ENCODE measurements around the gene FHL1. TPM values are rescaled to one million over a fixed set of nuclear protein-coding genes. Genes with fewer than 3 reads are reported as not detected.

Gene FHL1
- total RNA-seq, 1 experiment from 2014 or later, result 20.0 TPM

- CTCF ChIA-PET, result interaction anchor here (0.9 kb wide), 1 partner anchor 128 kb away, joined by 3 read pairs; no protein-coding TSS in a partner anchor
These were observed 9.3 kb downstream of the FHL1 start for GRCh38 chrX:136156560-136157117.

More at GRCh38 chrX:136156560-136157117, 9.3 kb downstream of the FHL1 start:
- no peaks in the 10 kb centered on the region for H3K4me1 ChIP-seq (ENCODE audit: control insufficient read depth in 1 of 2, insufficient read depth in 2 of 2, low read length in 2 of 2)
- no peak overlapping the region for H2AFZ ChIP-seq (ENCODE audit: low read depth, low read length, poor library complexity, severe bottlenecking)
- ATAC-seq (no peak), DNase-seq (ENCODE audit: low read depth, low spot score) (no peak)
- intact Hi-C loops (cut with micrococcal nuclease), result no loop called here
- no peak overlapping the region for H3K4me3 ChIP-seq (replicated peaks in 1 of 2; ENCODE audit: low read depth in 1 of 2, low read length in 2 of 2)
- H3K4me2 ChIP-seq (ENCODE audit: low read length), result no peak overlapping the region
- POLR2A ChIA-PET, result no interaction called here
- H3K36me3 ChIP-seq (ENCODE audit: control insufficient read depth in 1 of 2, insufficient read depth in 2 of 2, low read length in 2 of 2), result no peaks in the 10 kb centered on the region
- H3K79me2 ChIP-seq (ENCODE audit: insufficient read depth, low read length), result no peaks in the 10 kb centered on the region
- H4K20me1 ChIP-seq (ENCODE audit: insufficient read depth), result no peaks in the 10 kb centered on the region
- H3K9me2 ChIP-seq (ENCODE audit: insufficient read depth), result no peaks in the 10 kb centered on the region
- BruUV-seq (replicated peaks), result no TSS peak
- no peaks in the 10 kb centered on the region for H3K9me3 ChIP-seq (ENCODE audit: control insufficient read depth in 1 of 2, insufficient read depth in 1 of 2, low read depth in 1 of 2, low read length in 2 of 2)
- H3K27ac ChIP-seq (ENCODE audit: low read depth, low read length), result no peak overlapping the region
- H3K27me3 ChIP-seq (ENCODE audit: insufficient read depth, low read length), result no peaks in the 10 kb centered on the region
- H3K9ac ChIP-seq (ENCODE audit: low read length), result no peak overlapping the region
- RAD21 ChIA-PET (ENCODE audit: low non-redundant PET in 1 of 2, low total read pairs in 2 of 2, uncharacterized antibody in 2 of 2, unreplicated experiment in 2 of 2), result no interaction called here
- no peak for TF ChIP-seq EZH2 (IDR thresholded peaks at IDR 0.05)
- no peak for TF ChIP-seq RAD21 (IDR thresholded peaks at IDR 0.05; ENCODE audit: low read depth)
- TF ChIP-seq SP1 (IDR thresholded peaks at IDR 0.05; ENCODE audit: low read depth), result no peak
- TF ChIP-seq POLR2A (IDR thresholded peaks at IDR 0.05; ENCODE audit: borderline replicate concordance, extremely low read depth, insufficient read depth, insufficient read length), result no peak
- TF ChIP-seq, protein P1, sequence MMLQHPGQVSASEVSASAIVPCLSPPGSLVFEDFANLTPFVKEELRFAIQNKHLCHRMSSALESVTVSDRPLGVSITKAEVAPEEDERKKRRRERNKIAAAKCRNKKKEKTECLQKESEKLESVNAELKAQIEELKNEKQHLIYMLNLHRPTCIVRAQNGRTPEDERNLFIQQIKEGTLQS (IDR thresholded peaks at IDR 0.05), result no peak
- TF ChIP-seq, protein P2, sequence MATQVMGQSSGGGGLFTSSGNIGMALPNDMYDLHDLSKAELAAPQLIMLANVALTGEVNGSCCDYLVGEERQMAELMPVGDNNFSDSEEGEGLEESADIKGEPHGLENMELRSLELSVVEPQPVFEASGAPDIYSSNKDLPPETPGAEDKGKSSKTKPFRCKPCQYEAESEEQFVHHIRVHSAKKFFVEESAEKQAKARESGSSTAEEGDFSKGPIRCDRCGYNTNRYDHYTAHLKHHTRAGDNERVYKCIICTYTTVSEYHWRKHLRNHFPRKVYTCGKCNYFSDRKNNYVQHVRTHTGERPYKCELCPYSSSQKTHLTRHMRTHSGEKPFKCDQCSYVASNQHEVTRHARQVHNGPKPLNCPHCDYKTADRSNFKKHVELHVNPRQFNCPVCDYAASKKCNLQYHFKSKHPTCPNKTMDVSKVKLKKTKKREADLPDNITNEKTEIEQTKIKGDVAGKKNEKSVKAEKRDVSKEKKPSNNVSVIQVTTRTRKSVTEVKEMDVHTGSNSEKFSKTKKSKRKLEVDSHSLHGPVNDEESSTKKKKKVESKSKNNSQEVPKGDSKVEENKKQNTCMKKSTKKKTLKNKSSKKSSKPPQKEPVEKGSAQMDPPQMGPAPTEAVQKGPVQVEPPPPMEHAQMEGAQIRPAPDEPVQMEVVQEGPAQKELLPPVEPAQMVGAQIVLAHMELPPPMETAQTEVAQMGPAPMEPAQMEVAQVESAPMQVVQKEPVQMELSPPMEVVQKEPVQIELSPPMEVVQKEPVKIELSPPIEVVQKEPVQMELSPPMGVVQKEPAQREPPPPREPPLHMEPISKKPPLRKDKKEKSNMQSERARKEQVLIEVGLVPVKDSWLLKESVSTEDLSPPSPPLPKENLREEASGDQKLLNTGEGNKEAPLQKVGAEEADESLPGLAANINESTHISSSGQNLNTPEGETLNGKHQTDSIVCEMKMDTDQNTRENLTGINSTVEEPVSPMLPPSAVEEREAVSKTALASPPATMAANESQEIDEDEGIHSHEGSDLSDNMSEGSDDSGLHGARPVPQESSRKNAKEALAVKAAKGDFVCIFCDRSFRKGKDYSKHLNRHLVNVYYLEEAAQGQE (IDR thresholded peaks at IDR 0.05; ENCODE audit: low read depth), result no peak
- TF ChIP-seq CTCF (IDR thresholded peaks at IDR 0.05 in 2 of 3, conservative IDR thresholded peaks at IDR 0.05 in 1 of 3; ENCODE audit: borderline replicate concordance in 1 of 3, insufficient read depth in 1 of 3, low read depth in 2 of 3, low read length in 2 of 3), result no peak
